K562 (cell line): Measurements from ENCODE around the gene SCAMP5. TPM values are rescaled to one million over a fixed set of nuclear protein-coding genes. Genes with fewer than 3 reads are reported as not detected.

Experiments used
- ATAC-seq: fragments of 200-7000 bp; cut with Tn5 transposase; 3 replicates; pipeline ENCODE4 v1.9.1; 2020; ENCODE audit warnings: moderate library complexity
- BruUV-seq: library from RNA; stranded (reverse); fragments of 400-500 nt; replicated peaks from 2 replicates; lab custom pipeline; 2021; lab: Mats Ljungman, UMichigan
- CTCF ChIA-PET: fragments of 300-600 bp; formaldehyde crosslinking; extraction: SDS; loops from one replicate; lab custom pipeline; 2021; ENCODE audit warnings: low intra/inter-chr PET ratio; lab: Yijun Ruan, JAX
- POLR2A ChIA-PET: fragments of 300-600, 350-650 bp; sonication (Branson Sonifier 250); formaldehyde crosslinking; extraction: SDS; loops from one replicate; lab custom pipeline; 2021; ENCODE audit warnings: antibody characterized with exemption, inconsistent platforms; lab: Yijun Ruan, JAX
- DNase-seq, 4 experiments: peaks; one replicate each; pipeline versions ENCODE4 v3.0.0 to v3.0.0-alpha.2; 2011 to 2018; ENCODE audit warnings: low spot score in 3 of 4, mixed read lengths in 3 of 4; ENCODE audit errors: extremely low read depth in 1 of 4
- FAIRE-seq: peaks from 2 replicates; lab custom pipeline; 2011; peaks lifted over from hg19 to GRCh38; lab: Jason Lieb, UNC
- H2AFZ ChIP-seq: 2 replicates; pipeline ENCODE4 v1.6.0; 2011; ENCODE audit warnings: low read depth, low read length, control low read depth, inconsistent platforms
- H3K27ac ChIP-seq: fragments of 200-600 bp; 3 replicates; pipeline ENCODE4 v1.8.0; 2011; ENCODE audit warnings: low read depth, mild to moderate bottlenecking, control low read depth, inconsistent platforms, low read length, moderate library complexity, mixed read lengths; ENCODE audit errors: extremely low read depth
- H3K27me3 ChIP-seq, 2 experiments: fragments of 300-600 bp in 1 of 2; 2 replicates in 1 of 2; 3 replicates in 1 of 2; pipeline versions ENCODE4 v1.6.0 to v1.8.0; 2011; ENCODE audit warnings: inconsistent platforms in 2 of 2, low read length in 2 of 2, mild to moderate bottlenecking in 1 of 2, mixed read lengths in 1 of 2, moderate library complexity in 1 of 2; ENCODE audit not compliant: control insufficient read depth in 2 of 2, insufficient read depth in 2 of 2
- H3K36me3 ChIP-seq: fragments of 300-600 bp; 3 replicates; pipeline ENCODE4 v1.8.0; 2011; ENCODE audit warnings: mild to moderate bottlenecking, low read length, inconsistent platforms; ENCODE audit not compliant: control insufficient read depth, insufficient read depth
- H3K4me1 ChIP-seq, 2 experiments: fragments of 200-600 bp in 1 of 2; replicated peaks in 1 of 2; 2 replicates in 1 of 2; 3 replicates in 1 of 2; pipeline versions ENCODE4 v1.5.1 to v1.8.0; 2011; ENCODE audit warnings: inconsistent platforms in 2 of 2, low read length in 2 of 2, mild to moderate bottlenecking in 1 of 2, mixed read lengths in 1 of 2, moderate library complexity in 1 of 2; ENCODE audit not compliant: control insufficient read depth in 2 of 2, insufficient read depth in 2 of 2
- H3K4me2 ChIP-seq: 2 replicates; pipeline ENCODE4 v1.6.1; 2011; ENCODE audit warnings: low read length, control low read depth, inconsistent platforms, mixed read lengths; ENCODE audit not compliant: insufficient read depth
- H3K4me3 ChIP-seq: fragments of 200-600 bp; sonication (generic), shearing (Covaris generic); 2 replicates; pipeline ENCODE4 v1.5.1; 2016; ENCODE audit warnings: control low read depth, inconsistent platforms
- H3K79me2 ChIP-seq: fragments of 200-600 bp; 3 replicates; pipeline ENCODE4 v1.8.0; 2011; ENCODE audit warnings: low read length, inconsistent platforms; ENCODE audit not compliant: control insufficient read depth, insufficient read depth
- H3K9ac ChIP-seq, 2 experiments: 2 replicates each; pipeline versions ENCODE4 v1.6.0 to v1.6.1; 2011; ENCODE audit warnings: low read depth in 2 of 2, low read length in 2 of 2, control low read depth in 1 of 2, inconsistent platforms in 1 of 2, mild to moderate bottlenecking in 1 of 2, mixed read lengths in 1 of 2; ENCODE audit not compliant: insufficient read depth in 1 of 2
- H3K9me1 ChIP-seq: one replicate; pipeline ENCODE4 v1.6.0; 2011; ENCODE audit warnings: inconsistent platforms, mild to moderate bottlenecking, low read length, moderate library complexity; ENCODE audit not compliant: control insufficient read depth, insufficient read depth
- H3K9me3 ChIP-seq: replicated peaks from 2 replicates; pipeline ENCODE4 v1.5.1; 2011; ENCODE audit warnings: low read depth, low read length, inconsistent platforms; ENCODE audit not compliant: control insufficient read depth, insufficient read depth
- H4K20me1 ChIP-seq: replicated peaks from 2 replicates; pipeline ENCODE4 v1.6.1; 2011; ENCODE audit warnings: low read length, inconsistent platforms, mixed read lengths; ENCODE audit not compliant: control insufficient read depth, insufficient read depth
- BCLAF1 ChIP-seq, 2 experiments: fragments of 450-650 bp in 1 of 2; IDR thresholded peaks; 2 replicates each; pipeline ENCODE4 v1.6.1; 2011 to 2017; ENCODE audit warnings: low read depth in 2 of 2, antibody characterized with exemption in 1 of 2, borderline replicate concordance in 1 of 2, low read length in 1 of 2, mild to moderate bottlenecking in 1 of 2, mixed read lengths in 1 of 2; ENCODE audit not compliant: control insufficient read depth in 1 of 2
- HDAC6 ChIP-seq: IDR thresholded peaks from 2 replicates; pipeline ENCODE4 v1.6.1; 2012; ENCODE audit warnings: low read depth, mild to moderate bottlenecking, control low read depth, inconsistent platforms, low read length, moderate library complexity
- HNRNPUL1 ChIP-seq: fragments of 200-400 bp; formaldehyde crosslinking; IDR thresholded peaks from 2 replicates; pipeline ENCODE4 v1.6.1; 2017; ENCODE audit warnings: low read length
- IFI16 ChIP-seq: fragments of 250-450 bp; sonication (Bioruptor Pico); IDR thresholded peaks from 2 replicates; pipeline ENCODE4 v2.1.2; 2022; ENCODE audit warnings: mild to moderate bottlenecking, inconsistent platforms
- LCOR ChIP-seq: sonication (generic); formaldehyde crosslinking; IDR thresholded peaks from 2 replicates; pipeline ENCODE4 v1.8.0; 2022; ENCODE audit warnings: mild to moderate bottlenecking, missing genetic modification reagents
- MEIS2 ChIP-seq: fragments of 450-650 bp; IDR thresholded peaks from 2 replicates; pipeline ENCODE4 v1.6.1; 2014; ENCODE audit warnings: mild to moderate bottlenecking; ENCODE audit not compliant: partially characterized antibody
- PHF20 ChIP-seq: fragments of 450-650 bp; IDR thresholded peaks from 2 replicates; pipeline ENCODE4 v1.6.1; 2018; ENCODE audit not compliant: partially characterized antibody
- PML ChIP-seq: IDR thresholded peaks from 2 replicates; pipeline ENCODE4 v1.6.1; 2012; ENCODE audit warnings: low read length, inconsistent platforms
- PRPF4 ChIP-seq: fragments of 200-400 bp; formaldehyde crosslinking; IDR thresholded peaks from one replicate; pipeline ENCODE4 v1.6.1; 2017; ENCODE audit warnings: low read length, low read depth, mild to moderate bottlenecking; ENCODE audit not compliant: insufficient read depth, poor library complexity, severe bottlenecking
- PYGO2 ChIP-seq: fragments of 450-650 bp; IDR thresholded peaks from 2 replicates; pipeline ENCODE4 v1.6.1; 2016; ENCODE audit warnings: mild to moderate bottlenecking, missing genetic modification characterization, moderate library complexity, missing compliant biosample characterization
- SRSF7 ChIP-seq: fragments of 200-400 bp; formaldehyde crosslinking; optimal IDR thresholded peaks from 2 replicates; pipeline ENCODE3; 2017; ENCODE audit warnings: mild to moderate bottlenecking, low read depth, low read length
- TEAD1 ChIP-seq, 2 experiments: fragments of 450-650 bp in 1 of 2; sonication (generic) in 1 of 2; formaldehyde crosslinking; IDR thresholded peaks; 2 replicates each; pipeline versions ENCODE4 v1.4.0 to v1.8.0; 2020 to 2022; ENCODE audit warnings: mild to moderate bottlenecking in 2 of 2, missing genetic modification reagents in 1 of 2
- ZBTB1 ChIP-seq: sonication (generic); formaldehyde crosslinking; IDR thresholded peaks from 2 replicates; pipeline ENCODE4 v1.8.1; 2023; ENCODE audit warnings: missing genetic modification reagents, low read depth, mild to moderate bottlenecking, borderline replicate concordance
- ZBTB7A ChIP-seq: IDR thresholded peaks from 2 replicates; pipeline ENCODE4 v1.6.1; 2011; ENCODE audit warnings: low read depth, mild to moderate bottlenecking, low read length, moderate library complexity, borderline replicate concordance; ENCODE audit not compliant: control insufficient read depth
- ZMIZ1 ChIP-seq, 2 experiments: fragments of 150-350 bp in 1 of 2; IDR thresholded peaks; 2 replicates each; pipeline ENCODE4 v1.6.1; 2012 to 2016; ENCODE audit warnings: low read depth in 2 of 2, low read length in 2 of 2, mild to moderate bottlenecking in 1 of 2, moderate library complexity in 1 of 2
- ZNF140 ChIP-seq: fragments of 250-450 bp; sonication (Bioruptor Pico); IDR thresholded peaks from 2 replicates; pipeline ENCODE4 v1.8.0; 2021; ENCODE audit warnings: moderate library complexity, mild to moderate bottlenecking, inconsistent platforms
- ZNF212 ChIP-seq: fragments of 450-650 bp; formaldehyde crosslinking; IDR thresholded peaks from 2 replicates; pipeline ENCODE4 v1.4.0; 2020; ENCODE audit warnings: mild to moderate bottlenecking
- WGBS: fragments of 100-300 bp; shearing (Covaris generic); methylation state at CpG from one replicate; pipeline ENCODE4 v1.1.6; 2016; ENCODE audit warnings: low coverage, mixed read lengths; ENCODE audit not compliant: insufficient coverage; ENCODE audit errors: missing lambda C conversion rate; 5-methylcytosine and 5-hydroxymethylcytosine counted together
- in situ Hi-C: fragments of 300-500 bp; cut with MboI; formaldehyde crosslinking; loops from 4 replicates; pipeline ENCODE4 v1.15.0; 2018; ENCODE audit warnings: inconsistent platforms, mixed read lengths
- intact Hi-C: fragments of 100-400 bp; cut with micrococcal nuclease; formaldehyde crosslinking; loops from 2 replicates; pipeline ENCODE4 v1.14.2; 2022
- polyA plus RNA-seq, 8 experiments: library from polyadenylated mRNA; depleted of rRNA in 4 of 8; stranded (reverse) in 5 of 8; unstranded in 3 of 8; fragments of >200 nt; fragmentation: Nextera tagmentation in 2 of 8; fragmentation: Illumina TruSeq in 1 of 8; extraction: Ambion mirVana in 2 of 8; extraction: Trizol in 1 of 8; gene quantifications; 2 replicates each; pipeline versions ENCODE4 v1.2.1 to v1.2.3, GENCODE V29; 2011 to 2014; ENCODE audit warnings: inconsistent platforms in 1 of 8, missing spikeins in 1 of 8
- total RNA-seq, 7 experiments: library from RNA; depleted of rRNA in 6 of 7; stranded (reverse); fragments of >200 nt in 6 of 7; fragmentation: Illumina TruSeq in 2 of 7; extraction: Trizol in 2 of 7; gene quantifications; 2 replicates each; pipeline versions ENCODE4 v1.2.1 to v1.2.3, GENCODE V29; 2011 to 2021; ENCODE audit warnings: low replicate concordance in 1 of 7

The SCAMP5 gene
- total and polyA plus RNA-seq, 9 of the 15 experiments (the other 6 are each of a cell fraction or from before 2014, with no cell fraction given) = 0.09 to 0.29 (median 0.19) TPM; not detected in 5

GRCh38 chr15:74976159-74976558, 19.2 kb upstream of the SCAMP5 start:
- no peaks in the 10 kb centered on the region for H3K36me3 ChIP-seq
- ATAC-seq = no peak
- H3K9ac ChIP-seq = no peak overlapping the region
- in situ Hi-C loops = no loop called here
- no peaks in the 10 kb centered on the region for H3K79me2 ChIP-seq
- POLR2A ChIA-PET = interaction anchor here (0.5 kb wide), 1 partner anchor 56 kb away, joined by 3 read pairs; no protein-coding TSS in a partner anchor
- FAIRE-seq = peak; percentile 68
- no peak overlapping the region for H3K4me2 ChIP-seq
- no peak overlapping the region for H3K4me3 ChIP-seq
- no peaks in the 10 kb centered on the region for H3K4me1 ChIP-seq
- no peak for DNase-seq
- BruUV-seq = no TSS peak
- H2AFZ ChIP-seq = no peak overlapping the region
- H4K20me1 ChIP-seq = no peaks in the 10 kb centered on the region
- 6% methylated on average over 1 of the region's 1 CpG for WGBS
- H3K27ac ChIP-seq = no peak overlapping the region
- peaks cover 2% of the 10 kb centered on the region; the same call in 1 of the 2 replicates for H3K9me3 ChIP-seq
- intact Hi-C loops = no loop called here
- H3K9me1 ChIP-seq = no peaks in the 10 kb centered on the region
- CTCF ChIA-PET = interaction anchor here (0.6 kb wide), 1 partner anchor 54 kb away, joined by 3 read pairs; no protein-coding TSS in a partner anchor
- H3K27me3 ChIP-seq = peaks cover 12 to 25% of the 10 kb centered on the region in 2 experiments; a peak in 3 of 5 replicates
- TF ChIP-seq ZBTB1 (CRISPR knock-in tag) = no peak
- TF ChIP-seq TEAD1 (CRISPR knock-in tag; IDR thresholded peaks at IDR 0.05) = no peak
- no peak for TF ChIP-seq IFI16 (CRISPR knock-in tag)
- TF ChIP-seq ZNF140 = no peak
- no peak for TF ChIP-seq PML
- no peak for TF ChIP-seq ZMIZ1 (IDR thresholded peaks at IDR 0.05; ENCODE audit: low read depth in 2 of 2, low read length in 2 of 2)
- TF ChIP-seq ZNF212 (CRISPR knock-in tag) = no peak
- TF ChIP-seq PYGO2 (tag) = no peak
- TF ChIP-seq HNRNPUL1 = no peak
- TF ChIP-seq PRPF4 = no peak
- no peak for TF ChIP-seq PHF20
- no peak for TF ChIP-seq ZBTB7A
- TF ChIP-seq LCOR = no peak
- TF ChIP-seq BCLAF1 (IDR thresholded peaks at IDR 0.05; ENCODE audit: borderline replicate concordance in 1 of 2, control insufficient read depth in 1 of 2, low read depth in 2 of 2, low read length in 1 of 2) = no peak
- TF ChIP-seq SRSF7 = no peak
- TF ChIP-seq MEIS2 = no peak
- no peak for TF ChIP-seq HDAC6
